Subcutaneous abdominal adipose tissue (tissue), 5 donors: ENCODE data around the gene MAPK8IP2.

Source experiments
- H3K27ac ChIP-seq: one replicate; pipeline ENCODE4 v1.7.0; 2013; ENCODE audit warnings: low read depth, mild to moderate bottlenecking, inconsistent platforms, low read length, moderate library complexity
- H3K27me3 ChIP-seq, 5 donors: one replicate each; pipeline ENCODE4 v1.7.0; 2013; ENCODE audit warnings: low read length in 5 of 5, inconsistent platforms in 1 of 5; ENCODE audit not compliant: control insufficient read depth in 5 of 5, insufficient read depth in 4 of 5
- H3K36me3 ChIP-seq, 5 donors: one replicate each; pipeline ENCODE4 v1.7.0; 2013; ENCODE audit warnings: low read length in 5 of 5; ENCODE audit not compliant: control insufficient read depth in 5 of 5, insufficient read depth in 5 of 5
- H3K4me1 ChIP-seq, 5 donors: one replicate each; pipeline ENCODE4 v1.7.0; 2013; ENCODE audit warnings: low read length in 5 of 5, mild to moderate bottlenecking in 3 of 5, moderate library complexity in 1 of 5; ENCODE audit not compliant: control insufficient read depth in 5 of 5, insufficient read depth in 5 of 5
- H3K4me3 ChIP-seq, 5 donors: one replicate each; pipeline ENCODE4 v1.7.0; 2013; ENCODE audit warnings: low read length in 5 of 5, low read depth in 1 of 5
- H3K9ac ChIP-seq, 5 donors: one replicate each; pipeline ENCODE4 v1.7.0; 2013; ENCODE audit warnings: low read length in 5 of 5, mild to moderate bottlenecking in 4 of 5, moderate library complexity in 3 of 5
- H3K9me3 ChIP-seq, 5 donors: one replicate each; pipeline ENCODE4 v1.7.0; 2013; ENCODE audit warnings: low read length in 5 of 5; ENCODE audit not compliant: control insufficient read depth in 5 of 5
- donor health status: healthy.
- donor health status: healthy.
- donor health status: healthy.
- donor health status: healthy.
- donor health status: healthy.

MAPK8IP2 gene

GRCh38 chr22:50597097-50597496 is 3.5 kb upstream of the MAPK8IP2 start:
- Histone ChIP-seq H3K9ac (no peak overlapping the region), H3K27me3 (peaks cover 0 to 15% (median 8%) of the 10 kb centered on the region in 5 donors), H3K4me3 (no peak overlapping the region), H3K27ac (no peak overlapping the region), H3K9me3 (no peaks in the 10 kb centered on the region), H3K36me3 (peaks cover 0 to 3% (median 0%) of the 10 kb centered on the region in 5 donors), H3K4me1 (peaks cover 0 to 10% (median 4%) of the 10 kb centered on the region in 5 donors)

GRCh38 chr22:50599816-50600455 is 657 bp upstream of the MAPK8IP2 start:
- H3K27me3 ChIP-seq = peaks cover 17 to 40% (median 25%) of the 10 kb centered on the region in 5 donors

GRCh38 chr22:50600967-50601668 is 525 bp downstream of the MAPK8IP2 start:
- Histone ChIP-seq H3K9me3 (no peaks in the 10 kb centered on the region), H3K27ac (no peak overlapping the region), H3K9ac (no peak overlapping the region), H3K27me3 (peaks cover 25 to 52% (median 37%) of the 10 kb centered on the region in 5 donors), H3K4me3 (peak overlapping the region in 3 of 5 donors; percentile 17 to 44 (median 26)), H3K4me1 (peaks cover 0 to 14% (median 4%) of the 10 kb centered on the region in 5 donors), H3K36me3 (peaks cover 0 to 3% (median 0%) of the 10 kb centered on the region in 5 donors)

More at GRCh38 chr22:50599816-50600455, 657 bp upstream of the MAPK8IP2 start:
- peak overlapping the region in 2 of 5 donors; percentile 11 to 31 for H3K4me3 ChIP-seq
- no peaks in the 10 kb centered on the region for H3K9me3 ChIP-seq
- H3K36me3 ChIP-seq = peaks cover 0 to 3% (median 0%) of the 10 kb centered on the region in 5 donors
- H3K9ac ChIP-seq = no peak overlapping the region
- peaks cover 0 to 14% (median 4%) of the 10 kb centered on the region in 5 donors for H3K4me1 ChIP-seq
- H3K27ac ChIP-seq = no peak overlapping the region

GRCh38 chr22:50601669-50602337 is 1.2 kb downstream of the MAPK8IP2 start:
- Histone ChIP-seq H3K4me1 (peaks cover 0 to 14% (median 4%) of the 10 kb centered on the region in 5 donors), H3K36me3 (peaks cover 0 to 3% (median 0%) of the 10 kb centered on the region in 5 donors), H3K4me3 (no peak overlapping the region), H3K27ac (no peak overlapping the region), H3K9me3 (no peaks in the 10 kb centered on the region), H3K9ac (no peak overlapping the region), H3K27me3 (peaks cover 25 to 55% (median 42%) of the 10 kb centered on the region in 5 donors)

- peaks cover 0 to under 1% (median 0%) of the 10 kb centered on the region in 5 donors for H3K36me3 ChIP-seq
- peaks cover 0 to 14% (median 4%) of the 10 kb centered on the region in 5 donors for H3K4me1 ChIP-seq
- H3K27ac ChIP-seq = no peak overlapping the region
- H3K9ac ChIP-seq = no peak overlapping the region
- no peaks in the 10 kb centered on the region for H3K9me3 ChIP-seq
- peaks cover 26 to 59% (median 47%) of the 10 kb centered on the region in 5 donors for H3K27me3 ChIP-seq
- H3K4me3 ChIP-seq = no peak overlapping the region
These were observed 1.7 kb downstream of the MAPK8IP2 start for GRCh38 chr22:50602338-50602700.

- H3K4me1 ChIP-seq = peaks cover 0 to 14% (median 4%) of the 10 kb centered on the region in 5 donors
- H3K4me3 ChIP-seq = no peak overlapping the region
- H3K27ac ChIP-seq = no peak overlapping the region
- H3K27me3 ChIP-seq = peaks cover 31 to 67% (median 54%) of the 10 kb centered on the region in 5 donors
- no peaks in the 10 kb centered on the region for H3K36me3 ChIP-seq
- no peaks in the 10 kb centered on the region for H3K9me3 ChIP-seq
- H3K9ac ChIP-seq = no peak overlapping the region
These were observed 3.1 kb downstream of the MAPK8IP2 start for GRCh38 chr22:50603511-50604255.

GRCh38 chr22:50604256-50605001 is 3.8 kb downstream of the MAPK8IP2 start:
- H3K36me3 ChIP-seq = no peaks in the 10 kb centered on the region
- peaks cover 31 to 67% (median 57%) of the 10 kb centered on the region in 5 donors for H3K27me3 ChIP-seq
- H3K4me3 ChIP-seq = no peak overlapping the region
- no peak overlapping the region for H3K9ac ChIP-seq
- H3K9me3 ChIP-seq = no peaks in the 10 kb centered on the region
- peaks cover 0 to 14% (median 4%) of the 10 kb centered on the region in 5 donors for H3K4me1 ChIP-seq
- H3K27ac ChIP-seq = no peak overlapping the region

GRCh38 chr22:50605002-50605612 is 4.5 kb downstream of the MAPK8IP2 start:
- Histone ChIP-seq H3K36me3 (no peaks in the 10 kb centered on the region), H3K9ac (no peak overlapping the region), H3K27me3 (peaks cover 31 to 62% (median 57%) of the 10 kb centered on the region in 5 donors), H3K4me3 (no peak overlapping the region), H3K9me3 (no peaks in the 10 kb centered on the region), H3K27ac (no peak overlapping the region), H3K4me1 (peaks cover 0 to 10% (median 4%) of the 10 kb centered on the region in 5 donors)
